ENCODE data around the gene KDM6A.

KDM6A gene

DNA sequence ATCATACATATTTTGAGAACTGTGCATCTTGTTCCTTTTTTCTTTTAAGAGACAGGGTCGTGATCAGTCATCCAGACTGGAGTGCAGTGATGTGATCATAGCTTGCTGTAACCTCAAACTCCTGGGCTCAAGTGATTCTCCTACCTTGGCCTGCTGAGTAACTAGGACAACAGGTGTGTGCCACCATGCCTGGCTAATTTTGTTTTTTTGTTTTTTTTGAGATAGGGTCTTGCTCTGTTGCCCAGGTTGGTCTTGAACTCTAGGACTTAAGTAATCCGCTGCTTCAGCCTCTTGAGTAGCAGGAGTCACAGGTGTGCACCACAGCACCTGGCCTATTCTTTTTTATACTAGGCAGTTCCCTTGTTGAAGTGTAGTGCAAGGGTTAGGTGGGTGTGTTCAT, 24.6 kb downstream of the KDM6A start:
- Histone ChIP-seq H3K4ac (ENCODE audit: low read depth, low read length) (peak overlapping the region; percentile 53), H3K14ac (ENCODE audit: low read length) (no peak overlapping the region), H3K4me1 (ENCODE audit: control insufficient read depth in 1 of 2, insufficient read depth in 2 of 2, low read length in 2 of 2) (peaks cover 0 to 2% of the 10 kb centered on the region in 2 experiments), H3K36me3 (ENCODE audit: control insufficient read depth in 1 of 2, insufficient read depth in 2 of 2, low read length in 2 of 2) (no peaks in the 10 kb centered on the region), H3K4me2 (ENCODE audit: low read length) (no peak overlapping the region), H3K9me3 (ENCODE audit: insufficient read depth, low read depth, low read length) (no peaks in the 10 kb centered on the region), H3K4me3 (ENCODE audit: low read depth, low read length) (no peak overlapping the region), H4K8ac (ENCODE audit: low read depth, low read length) (no peak overlapping the region), H2BK5ac (ENCODE audit: low read depth, low read length, poor library complexity) (no peak overlapping the region), H3K18ac (ENCODE audit: low read length) (no peak overlapping the region), H4K91ac (ENCODE audit: low read depth, low read length) (no peak overlapping the region), H3K23ac (ENCODE audit: low read length) (no peak overlapping the region), H3K9ac (ENCODE audit: low read length) (no peak overlapping the region), H3K79me2 (ENCODE audit: control insufficient read depth, insufficient read depth, low read length, poor library complexity) (peaks cover 3% of the 10 kb centered on the region), H2BK12ac (ENCODE audit: low read length) (no peak overlapping the region), H3K27me3 (ENCODE audit: insufficient read depth, low read length) (no peaks in the 10 kb centered on the region), H2BK120ac (ENCODE audit: insufficient read depth, low read length, poor library complexity) (no peak overlapping the region), H4K12ac (ENCODE audit: low read depth, low read length) (no peak overlapping the region), H3K79me1 (ENCODE audit: low read length) (no peaks in the 10 kb centered on the region), H2AFZ (ENCODE audit: insufficient read depth, low read length, poor library complexity) (no peak overlapping the region), H2AK5ac (ENCODE audit: low read length) (no peak overlapping the region), H3K27ac (ENCODE audit: low read depth, low read length) (no peak overlapping the region)
- no CpG with 5 or more reads among the region's 2 CpGs for WGBS (ENCODE audit: extremely low coverage, insufficient coverage, insufficient read length)
- DNase-seq = no peak

- no peak overlapping the region for H3K23ac ChIP-seq (ENCODE audit: low read length)
- no CpG with 5 or more reads among the region's 3 CpGs for WGBS (ENCODE audit: extremely low coverage, insufficient coverage, insufficient read length)
Observed at GRCh38 chrX:44898411-44899221, 25.6 kb downstream of the KDM6A start.

GRCh38 chrX:44899946-44900345, 27.0 kb downstream of the KDM6A start:
- DNase-seq = peak in 1 of 2 donors; percentile 44
- no peak overlapping the region for H4K91ac ChIP-seq (ENCODE audit: low read depth, low read length)
- WGBS (ENCODE audit: extremely low coverage, insufficient coverage, insufficient read length) = no CpG with 5 or more reads among the region's 4 CpGs
- H3K36me3 ChIP-seq (ENCODE audit: control insufficient read depth in 1 of 2, insufficient read depth in 2 of 2, low read length in 2 of 2) = no peaks in the 10 kb centered on the region
- no peak overlapping the region for H3K14ac ChIP-seq (ENCODE audit: low read length)
- H4K8ac ChIP-seq (ENCODE audit: low read depth, low read length) = no peak overlapping the region
- no peaks in the 10 kb centered on the region for H3K9me3 ChIP-seq (ENCODE audit: insufficient read depth, low read depth, low read length)
- H3K79me2 ChIP-seq (ENCODE audit: control insufficient read depth, insufficient read depth, low read length, poor library complexity) = peaks cover 3% of the 10 kb centered on the region
- no peak overlapping the region for H3K4ac ChIP-seq (ENCODE audit: low read depth, low read length)
- H3K23ac ChIP-seq (ENCODE audit: low read length) = no peak overlapping the region
- H3K18ac ChIP-seq (ENCODE audit: low read length) = no peak overlapping the region
- no peaks in the 10 kb centered on the region for H3K79me1 ChIP-seq (ENCODE audit: low read length)
- H2AFZ ChIP-seq (ENCODE audit: insufficient read depth, low read length, poor library complexity) = no peak overlapping the region
- peaks cover 0 to 2% of the 10 kb centered on the region in 2 experiments for H3K4me1 ChIP-seq (ENCODE audit: control insufficient read depth in 1 of 2, insufficient read depth in 2 of 2, low read length in 2 of 2)
- no peak overlapping the region for H3K4me2 ChIP-seq (ENCODE audit: low read length)
- H3K27ac ChIP-seq (ENCODE audit: low read depth, low read length) = no peak overlapping the region
- no peak overlapping the region for H3K4me3 ChIP-seq (ENCODE audit: low read depth, low read length)
- H2BK12ac ChIP-seq (ENCODE audit: low read length) = no peak overlapping the region
- no peaks in the 10 kb centered on the region for H3K27me3 ChIP-seq (ENCODE audit: insufficient read depth, low read length)
- H4K12ac ChIP-seq (ENCODE audit: low read depth, low read length) = no peak overlapping the region
- no peak overlapping the region for H2BK120ac ChIP-seq (ENCODE audit: insufficient read depth, low read length, poor library complexity)
- H2BK5ac ChIP-seq (ENCODE audit: low read depth, low read length, poor library complexity) = no peak overlapping the region
- no peak overlapping the region for H2AK5ac ChIP-seq (ENCODE audit: low read length)
- no peak overlapping the region for H3K9ac ChIP-seq (ENCODE audit: low read length)

More at GRCh38 chrX:44898411-44899221, 25.6 kb downstream of the KDM6A start:
- no peak overlapping the region for H3K4me2 ChIP-seq (ENCODE audit: low read length)
- no peak overlapping the region for H2AK5ac ChIP-seq (ENCODE audit: low read length)
- H2BK120ac ChIP-seq (ENCODE audit: insufficient read depth, low read length, poor library complexity) = no peak overlapping the region
- H3K4me1 ChIP-seq (ENCODE audit: control insufficient read depth in 1 of 2, insufficient read depth in 2 of 2, low read length in 2 of 2) = peaks cover 0 to 2% of the 10 kb centered on the region in 2 experiments
- no peak overlapping the region for H3K14ac ChIP-seq (ENCODE audit: low read length)
- no peak overlapping the region for H3K18ac ChIP-seq (ENCODE audit: low read length)
- no peak overlapping the region for H3K27ac ChIP-seq (ENCODE audit: low read depth, low read length)
- peaks cover 3% of the 10 kb centered on the region for H3K79me2 ChIP-seq (ENCODE audit: control insufficient read depth, insufficient read depth, low read length, poor library complexity)
- no peaks in the 10 kb centered on the region for H3K36me3 ChIP-seq (ENCODE audit: control insufficient read depth in 1 of 2, insufficient read depth in 2 of 2, low read length in 2 of 2)
- no peaks in the 10 kb centered on the region for H3K79me1 ChIP-seq (ENCODE audit: low read length)
- H2AFZ ChIP-seq (ENCODE audit: insufficient read depth, low read length, poor library complexity) = no peak overlapping the region
- H3K9ac ChIP-seq (ENCODE audit: low read length) = no peak overlapping the region
- H3K4me3 ChIP-seq (ENCODE audit: low read depth, low read length) = no peak overlapping the region
- no peaks in the 10 kb centered on the region for H3K9me3 ChIP-seq (ENCODE audit: insufficient read depth, low read depth, low read length)
- H3K4ac ChIP-seq (ENCODE audit: low read depth, low read length) = peak overlapping the region; percentile 80
- no peak overlapping the region for H4K91ac ChIP-seq (ENCODE audit: low read depth, low read length)
- H2BK12ac ChIP-seq (ENCODE audit: low read length) = no peak overlapping the region
- DNase-seq = no peak
- no peak overlapping the region for H4K8ac ChIP-seq (ENCODE audit: low read depth, low read length)
- no peak overlapping the region for H4K12ac ChIP-seq (ENCODE audit: low read depth, low read length)
- H2BK5ac ChIP-seq (ENCODE audit: low read depth, low read length, poor library complexity) = no peak overlapping the region
- H3K27me3 ChIP-seq (ENCODE audit: insufficient read depth, low read length) = no peaks in the 10 kb centered on the region

DNA sequence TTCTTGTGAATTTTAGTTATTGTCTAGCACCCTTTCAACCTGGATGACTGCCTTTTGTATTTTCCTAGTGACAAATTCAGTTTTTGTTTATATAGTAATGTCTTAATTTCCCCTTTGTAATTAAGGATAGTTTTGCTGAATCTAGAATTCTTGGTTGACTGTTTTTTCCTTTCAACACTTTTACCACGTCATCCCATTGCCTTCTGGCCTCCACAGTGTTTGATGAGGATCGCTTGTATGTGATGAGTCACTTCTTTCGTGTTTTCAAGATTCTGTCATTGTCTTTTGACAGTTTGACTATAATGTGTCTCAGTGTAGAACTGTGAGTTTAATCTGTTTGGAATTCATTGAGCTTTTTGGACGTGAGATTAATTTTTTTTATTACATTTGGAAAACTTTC, 30.1 kb downstream of the KDM6A start:
- Histone ChIP-seq H2AFZ (ENCODE audit: insufficient read depth, low read length, poor library complexity) (no peak overlapping the region), H3K9ac (ENCODE audit: low read length) (no peak overlapping the region), H2AK5ac (ENCODE audit: low read length) (no peak overlapping the region), H4K91ac (ENCODE audit: low read depth, low read length) (no peak overlapping the region), H3K79me2 (ENCODE audit: control insufficient read depth, insufficient read depth, low read length, poor library complexity) (peaks cover 3% of the 10 kb centered on the region), H2BK12ac (ENCODE audit: low read length) (no peak overlapping the region), H3K4me3 (ENCODE audit: low read depth, low read length) (no peak overlapping the region), H3K23ac (ENCODE audit: low read length) (no peak overlapping the region), H3K9me3 (ENCODE audit: insufficient read depth, low read depth, low read length) (no peaks in the 10 kb centered on the region), H4K8ac (ENCODE audit: low read depth, low read length) (no peak overlapping the region), H4K12ac (ENCODE audit: low read depth, low read length) (no peak overlapping the region), H3K4ac (ENCODE audit: low read depth, low read length) (no peak overlapping the region), H2BK5ac (ENCODE audit: low read depth, low read length, poor library complexity) (no peak overlapping the region), H3K14ac (ENCODE audit: low read length) (no peak overlapping the region), H3K27me3 (ENCODE audit: insufficient read depth, low read length) (no peaks in the 10 kb centered on the region), H2BK120ac (ENCODE audit: insufficient read depth, low read length, poor library complexity) (no peak overlapping the region), H3K4me1 (ENCODE audit: control insufficient read depth in 1 of 2, insufficient read depth in 2 of 2, low read length in 2 of 2) (peaks cover 0 to 2% of the 10 kb centered on the region in 2 experiments), H3K4me2 (ENCODE audit: low read length) (no peak overlapping the region), H3K36me3 (ENCODE audit: control insufficient read depth in 1 of 2, insufficient read depth in 2 of 2, low read length in 2 of 2) (no peaks in the 10 kb centered on the region), H3K18ac (ENCODE audit: low read length) (no peak overlapping the region), H3K27ac (ENCODE audit: low read depth, low read length) (no peak overlapping the region), H3K79me1 (ENCODE audit: low read length) (no peaks in the 10 kb centered on the region)
- DNase-seq = peak; percentile 23 to 86
- no CpG with 5 or more reads among the region's 4 CpGs for WGBS (ENCODE audit: extremely low coverage, insufficient coverage, insufficient read length)

Data from trophoblast cell (in vitro differentiated cells and primary cell).